SU-DHL-6 (cell line): ENCODE results near the gene BCAS1.

Source experiments
- H2AFZ ChIP-seq: fragments of 200-600 bp; sonication (generic); 2 replicates; pipeline ENCODE4 v1.6.1; 2014; ENCODE audit warnings: low read depth, mild to moderate bottlenecking, moderate library complexity, mixed read lengths, antibody characterized with exemption, low read length; ENCODE audit not compliant: severe bottlenecking
- H3F3A ChIP-seq: fragments of 200-600 bp; shearing (Covaris generic); 2 replicates; pipeline ENCODE4 v1.6.0; 2016; ENCODE audit warnings: antibody characterized with exemption, mild to moderate bottlenecking; ENCODE audit not compliant: insufficient read depth
- H3K27ac ChIP-seq: fragments of 200-600 bp; sonication (generic); 2 replicates; pipeline ENCODE4 v1.5.1; 2016; ENCODE audit warnings: low read depth, mild to moderate bottlenecking, low read length, moderate library complexity, mixed read lengths
- H3K27me3 ChIP-seq: fragments of 200-600 bp; sonication (generic), shearing (Covaris generic); 2 replicates; pipeline ENCODE4 v1.6.0; 2014; ENCODE audit warnings: mild to moderate bottlenecking, low read length
- H3K36me3 ChIP-seq: fragments of 200-600 bp; sonication (generic); 2 replicates; pipeline ENCODE4 v1.6.1; 2014; ENCODE audit warnings: mild to moderate bottlenecking, low read length, mixed read lengths
- H3K4me2 ChIP-seq: fragments of 300-600, 200-600 bp; shearing (Covaris generic), sonication (generic); 2 replicates; pipeline ENCODE4 v1.6.0; 2014; ENCODE audit warnings: low read length, low read depth, mild to moderate bottlenecking; ENCODE audit not compliant: poor library complexity, severe bottlenecking
- H3K4me3 ChIP-seq: fragments of 200-600 bp; sonication (generic); 2 replicates; pipeline ENCODE4 v1.5.1; 2014; ENCODE audit warnings: antibody characterized with exemption, low read length, mild to moderate bottlenecking, mixed read lengths; ENCODE audit not compliant: insufficient read depth, poor library complexity, severe bottlenecking
- H3K79me2 ChIP-seq: fragments of 200-600 bp; sonication (generic); 2 replicates; pipeline ENCODE4 v1.6.1; 2014; ENCODE audit warnings: mild to moderate bottlenecking, low read length, moderate library complexity; ENCODE audit not compliant: insufficient read depth
- H3K9ac ChIP-seq: fragments of 200-600 bp; sonication (generic); 2 replicates; pipeline ENCODE4 v1.7.0; 2014; ENCODE audit warnings: mild to moderate bottlenecking, low read length
- H3K9me2 ChIP-seq: fragments of 200-600 bp; sonication (generic); replicated peaks from 2 replicates; pipeline ENCODE4 v1.6.1; 2014; ENCODE audit warnings: low read length; ENCODE audit not compliant: insufficient read depth
- H3K9me3 ChIP-seq: fragments of 200-600 bp; sonication (generic); 2 replicates; pipeline ENCODE4 v1.6.1; 2014; ENCODE audit warnings: low read length, mixed read lengths; ENCODE audit not compliant: insufficient read depth
- H4K20me1 ChIP-seq: fragments of 200-600 bp; sonication (generic); 2 replicates; pipeline ENCODE4 v1.6.1; 2014; ENCODE audit warnings: low read depth, mild to moderate bottlenecking, antibody characterized with exemption, low read length, moderate library complexity, mixed read lengths
- EZH2phosphoT487 ChIP-seq: fragments of 200-600 bp; sonication (generic), shearing (Covaris generic); conservative IDR thresholded peaks from 2 replicates; pipeline ENCODE4 v1.6.1; 2018; ENCODE audit warnings: mild to moderate bottlenecking, antibody characterized with exemption, low read length, moderate library complexity, mixed read lengths
- TF ChIP-seq, protein P1 (sequence below): fragments of 200-600 bp; sonication (generic); IDR thresholded peaks from one replicate; pipeline ENCODE4 v1.5.1; 2017; ENCODE audit warnings: antibody characterized with exemption, mild to moderate bottlenecking, low read length, moderate library complexity; ENCODE audit not compliant: insufficient read depth, poor library complexity, severe bottlenecking

Gene BCAS1

DNA sequence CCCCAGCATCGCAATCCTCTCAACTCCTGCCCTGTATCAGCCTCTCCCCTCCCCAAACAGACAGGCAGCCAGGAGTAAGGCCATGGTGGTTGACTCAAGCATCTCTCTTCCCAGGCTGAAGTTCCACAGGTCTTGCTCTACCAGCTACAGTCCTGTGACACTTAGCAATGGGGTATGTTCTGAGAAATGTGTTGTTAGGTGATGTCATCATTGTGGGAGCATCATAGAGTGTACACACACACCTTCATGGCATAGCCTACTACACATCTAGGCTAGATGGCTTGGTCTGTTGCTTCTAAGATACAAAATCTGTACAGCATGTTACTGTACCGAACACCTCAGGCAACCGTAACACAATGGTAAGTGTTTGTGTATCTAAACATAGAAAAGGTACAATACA, 29.5 kb upstream of the BCAS1 start:
- H3K4me2 ChIP-seq: no peak overlapping the region
- H3K27ac ChIP-seq: no peak overlapping the region
- H3K9ac ChIP-seq: no peak overlapping the region
- H3K27me3 ChIP-seq: no peaks in the 10 kb centered on the region
- no peaks in the 10 kb centered on the region for H4K20me1 ChIP-seq
- no peak overlapping the region for H3K4me3 ChIP-seq
- no peak overlapping the region for H2AFZ ChIP-seq
- H3K9me2 ChIP-seq: no peaks in the 10 kb centered on the region
- H3K36me3 ChIP-seq: no peaks in the 10 kb centered on the region
- TF ChIP-seq EZH2phosphoT487: no peak
- TF ChIP-seq, protein P1, sequence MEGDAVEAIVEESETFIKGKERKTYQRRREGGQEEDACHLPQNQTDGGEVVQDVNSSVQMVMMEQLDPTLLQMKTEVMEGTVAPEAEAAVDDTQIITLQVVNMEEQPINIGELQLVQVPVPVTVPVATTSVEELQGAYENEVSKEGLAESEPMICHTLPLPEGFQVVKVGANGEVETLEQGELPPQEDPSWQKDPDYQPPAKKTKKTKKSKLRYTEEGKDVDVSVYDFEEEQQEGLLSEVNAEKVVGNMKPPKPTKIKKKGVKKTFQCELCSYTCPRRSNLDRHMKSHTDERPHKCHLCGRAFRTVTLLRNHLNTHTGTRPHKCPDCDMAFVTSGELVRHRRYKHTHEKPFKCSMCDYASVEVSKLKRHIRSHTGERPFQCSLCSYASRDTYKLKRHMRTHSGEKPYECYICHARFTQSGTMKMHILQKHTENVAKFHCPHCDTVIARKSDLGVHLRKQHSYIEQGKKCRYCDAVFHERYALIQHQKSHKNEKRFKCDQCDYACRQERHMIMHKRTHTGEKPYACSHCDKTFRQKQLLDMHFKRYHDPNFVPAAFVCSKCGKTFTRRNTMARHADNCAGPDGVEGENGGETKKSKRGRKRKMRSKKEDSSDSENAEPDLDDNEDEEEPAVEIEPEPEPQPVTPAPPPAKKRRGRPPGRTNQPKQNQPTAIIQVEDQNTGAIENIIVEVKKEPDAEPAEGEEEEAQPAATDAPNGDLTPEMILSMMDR: no peak
- no peaks in the 10 kb centered on the region for H3K9me3 ChIP-seq
- H3K79me2 ChIP-seq: no peaks in the 10 kb centered on the region
- H3F3A ChIP-seq: no peaks in the 10 kb centered on the region

DNA sequence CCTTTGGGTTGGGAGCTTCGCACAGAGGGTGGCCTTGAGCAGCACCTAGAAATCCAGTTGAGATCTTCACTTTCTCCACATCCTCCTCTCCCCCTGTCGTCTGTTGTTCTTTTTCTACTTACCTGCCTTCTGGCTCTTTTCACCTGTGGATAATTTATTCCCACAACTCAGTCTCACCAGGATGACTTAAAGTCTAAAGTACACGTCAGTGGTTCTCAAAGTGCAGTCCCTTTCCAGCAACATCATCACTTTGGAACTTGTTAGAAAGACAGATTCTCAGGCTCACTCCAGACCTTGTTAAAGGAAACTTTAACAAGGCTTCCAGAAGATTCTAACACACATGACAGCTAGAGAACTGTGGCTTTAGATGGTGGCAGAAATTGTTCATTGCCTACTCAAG, 27.7 kb upstream of the BCAS1 start:
- Histone ChIP-seq H3K79me2 (no peaks in the 10 kb centered on the region), H3K4me3 (no peak overlapping the region), H3F3A (no peaks in the 10 kb centered on the region), H2AFZ (no peak overlapping the region), H3K36me3 (no peaks in the 10 kb centered on the region), H3K9me2 (no peaks in the 10 kb centered on the region), H3K9ac (no peak overlapping the region), H3K9me3 (no peaks in the 10 kb centered on the region), H3K27me3 (no peaks in the 10 kb centered on the region), H4K20me1 (no peaks in the 10 kb centered on the region), H3K4me2 (no peak overlapping the region), H3K27ac (no peak overlapping the region)
- TF ChIP-seq EZH2phosphoT487: no peak
- TF ChIP-seq, protein P1: no peak

DNA sequence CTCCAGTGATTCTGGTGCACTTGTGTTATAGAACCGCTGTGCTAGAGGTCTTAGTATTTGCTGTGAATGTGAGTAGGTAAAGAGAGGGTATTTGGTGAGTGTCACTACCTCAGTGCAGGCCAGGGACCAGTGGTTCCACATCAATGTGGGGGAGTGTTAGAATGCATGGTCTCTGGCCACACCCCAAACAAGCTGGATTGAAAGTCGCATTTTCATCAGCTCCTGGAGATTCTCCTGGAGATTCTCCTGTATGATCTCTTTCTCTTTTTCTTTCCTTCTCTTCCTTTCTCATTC, 26.8 kb upstream of the BCAS1 start:
- Histone ChIP-seq H3K4me2 (no peak overlapping the region), H3K9ac (no peak overlapping the region), H3K36me3 (no peaks in the 10 kb centered on the region), H3K27me3 (no peaks in the 10 kb centered on the region), H3K4me3 (no peak overlapping the region), H3K27ac (no peak overlapping the region), H4K20me1 (no peaks in the 10 kb centered on the region), H3F3A (no peaks in the 10 kb centered on the region), H3K79me2 (no peaks in the 10 kb centered on the region), H2AFZ (no peak overlapping the region), H3K9me2 (no peaks in the 10 kb centered on the region), H3K9me3 (no peaks in the 10 kb centered on the region)
- TF ChIP-seq, protein P1: no peak
- TF ChIP-seq EZH2phosphoT487: no peak

DNA sequence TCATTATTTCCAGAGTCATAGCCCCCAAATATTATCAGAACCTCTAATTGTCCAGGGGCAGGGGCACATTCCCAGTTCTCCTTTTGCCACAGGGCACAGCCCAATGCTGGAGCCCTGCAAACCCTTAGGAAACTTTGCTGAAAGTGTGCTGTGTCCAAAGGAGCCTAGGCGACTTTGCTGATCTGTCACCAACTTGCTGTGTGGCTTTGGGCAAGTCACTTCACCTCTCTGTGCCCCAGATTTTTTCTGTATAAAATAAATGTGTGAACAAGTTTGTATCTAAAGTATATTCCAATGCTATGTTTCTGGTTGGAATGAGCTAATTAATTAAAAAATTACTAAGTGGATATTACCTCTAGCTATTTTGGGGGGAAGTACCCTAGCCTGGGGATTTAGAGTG, 25.4 kb upstream of the BCAS1 start:
- no peaks in the 10 kb centered on the region for H3K27me3 ChIP-seq
- no peak overlapping the region for H3K9ac ChIP-seq
- H3F3A ChIP-seq: no peaks in the 10 kb centered on the region
- no peak overlapping the region for H3K4me3 ChIP-seq
- no peak overlapping the region for H2AFZ ChIP-seq
- H3K9me2 ChIP-seq: no peaks in the 10 kb centered on the region
- H3K9me3 ChIP-seq: no peaks in the 10 kb centered on the region
- TF ChIP-seq, protein P1: no peak
- TF ChIP-seq EZH2phosphoT487: no peak
- H4K20me1 ChIP-seq: no peaks in the 10 kb centered on the region
- H3K36me3 ChIP-seq: no peaks in the 10 kb centered on the region
- H3K27ac ChIP-seq: no peak overlapping the region
- H3K79me2 ChIP-seq: no peaks in the 10 kb centered on the region
- no peak overlapping the region for H3K4me2 ChIP-seq
